ENCODE data around the gene FBXO11. TPM values are rescaled to one million over a fixed set of nuclear protein-coding genes. Genes with fewer than 3 reads are reported as not detected.

FBXO11 gene
- total RNA-seq, 2 donors from 2014 or later, result 71.9 to 84.5 TPM

DNA sequence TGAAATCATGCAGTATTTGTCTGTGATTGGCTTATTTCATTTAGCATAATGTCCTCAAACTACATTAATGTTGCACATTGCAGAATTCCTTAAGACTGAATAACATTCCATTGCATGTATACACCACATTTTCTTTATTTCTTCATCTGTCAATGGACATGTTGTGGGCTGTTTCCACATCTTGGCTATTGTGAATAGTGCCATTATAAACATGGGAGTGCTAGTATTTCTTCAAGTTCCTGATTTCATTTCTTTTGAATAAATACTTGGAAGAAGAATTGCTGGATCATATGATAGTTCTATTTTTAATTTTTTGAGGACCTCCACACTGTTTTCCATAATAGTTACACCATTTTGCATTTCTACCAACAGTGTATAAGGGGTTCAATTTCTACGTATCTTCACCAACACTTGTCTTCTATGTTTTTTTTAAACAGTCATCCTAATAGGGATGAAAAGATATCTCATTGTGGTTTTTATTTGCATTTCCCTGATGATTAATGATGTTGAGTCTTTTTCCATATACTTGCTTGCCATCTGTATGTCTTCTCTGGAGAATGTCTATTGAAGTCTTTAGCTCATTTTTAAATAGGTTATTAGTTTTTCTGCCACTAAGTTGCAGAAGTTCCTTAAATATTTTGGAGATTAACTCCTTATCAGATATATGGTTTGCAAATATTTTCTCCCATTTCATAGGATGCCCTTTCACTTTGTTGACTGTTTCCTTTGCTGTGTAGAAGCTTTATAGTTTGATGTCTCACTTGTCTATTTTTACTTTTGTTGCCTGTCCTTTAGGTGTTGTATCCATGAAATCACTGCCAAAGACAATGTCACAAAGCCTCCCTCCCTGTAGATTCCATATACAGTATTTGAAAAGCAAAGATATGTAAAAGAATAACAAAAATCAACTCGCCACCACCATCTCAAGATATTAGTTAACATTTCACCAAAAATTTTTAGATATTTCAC is 14.6 kb downstream of the FBXO11 start:
- Mint-ChIP-seq H3K27me3 (ENCODE audit: insufficient read depth) (no peaks in the 10 kb centered on the region), H3K36me3 (ENCODE audit: low read depth) (peaks cover 21% of the 10 kb centered on the region), H3K27ac (no peak overlapping the region), H3K4me1 (peaks cover 7% of the 10 kb centered on the region), H3K9me3 (no peaks in the 10 kb centered on the region), H3K4me3 (no peak overlapping the region)
- DNase-seq, result no peak
- WGBS, 2 experiments (ENCODE audit: insufficient coverage in 1 of 2, insufficient read length in 1 of 2), result 95% methylated on average over 2 of the region's 2 CpGs; no CpG with 5 or more reads in 1 of the 2 experiments
- no peaks in the 10 kb centered on the region for H3K27me3 ChIP-seq (ENCODE audit: control insufficient read depth, insufficient read depth, low read length, poor library complexity, severe bottlenecking)
- no peak overlapping the region for H3K9ac ChIP-seq (ENCODE audit: extremely low read depth, low read length, poor library complexity, severe bottlenecking)
- no peak overlapping the region for H3K27ac ChIP-seq (ENCODE audit: low read depth, low read length)
- no peaks in the 10 kb centered on the region for H3K9me3 ChIP-seq (ENCODE audit: control insufficient read depth, low read length)
- no peak for TF ChIP-seq CTCF (conservative IDR thresholded peaks at IDR 0.05)
- H3K4me3 ChIP-seq (ENCODE audit: low read length), result no peak overlapping the region
- H3K4me1 ChIP-seq (ENCODE audit: control insufficient read depth, insufficient read depth, low read length), result no peaks in the 10 kb centered on the region
- H3K36me3 ChIP-seq (ENCODE audit: control insufficient read depth, insufficient read depth, low read length), result peaks cover 23% of the 10 kb centered on the region

GRCh38 chr2:47890711-47891368 is 15.5 kb downstream of the FBXO11 start:
- Mint-ChIP-seq H3K27me3 (ENCODE audit: insufficient read depth) (no peaks in the 10 kb centered on the region), H3K36me3 (ENCODE audit: low read depth) (peaks cover 23% of the 10 kb centered on the region)
- peaks cover 23% of the 10 kb centered on the region for H3K36me3 ChIP-seq (ENCODE audit: control insufficient read depth, insufficient read depth, low read length)

More at GRCh38 chr2:47890711-47891368, 15.5 kb downstream of the FBXO11 start:
- no peak overlapping the region for H3K4me3 ChIP-seq (ENCODE audit: low read length)
- Mint-ChIP-seq H3K9me3 (no peaks in the 10 kb centered on the region), H3K4me1 (peaks cover 4% of the 10 kb centered on the region), H3K27ac (no peak overlapping the region), H3K4me3 (no peak overlapping the region)
- no peak overlapping the region for H3K9ac ChIP-seq (ENCODE audit: extremely low read depth, low read length, poor library complexity, severe bottlenecking)
- no peaks in the 10 kb centered on the region for H3K4me1 ChIP-seq (ENCODE audit: control insufficient read depth, insufficient read depth, low read length)
- no peaks in the 10 kb centered on the region for H3K9me3 ChIP-seq (ENCODE audit: control insufficient read depth, low read length)
- no peak for TF ChIP-seq CTCF (conservative IDR thresholded peaks at IDR 0.05)
- 97% methylated on average over 5 to 10 of the region's 10 CpGs for WGBS, 2 experiments (ENCODE audit: insufficient coverage in 1 of 2, insufficient read length in 1 of 2)
- DNase-seq, result no peak
- H3K27ac ChIP-seq (ENCODE audit: low read depth, low read length), result no peak overlapping the region
- H3K27me3 ChIP-seq (ENCODE audit: control insufficient read depth, insufficient read depth, low read length, poor library complexity, severe bottlenecking), result no peaks in the 10 kb centered on the region

Measured in endodermal cell (in vitro differentiated cells).